T-cell (primary cell): Measurements from ENCODE around the gene MX2. TPM values are rescaled to one million over a fixed set of nuclear protein-coding genes. Genes with fewer than 3 reads are reported as not detected.
A peak's percentile ranks its signal among the peaks of the same experiment; 100 is the strongest.

ENCODE experiments used
- ATAC-seq, 4 experiments: fragments of 200-7000 bp in 3 of 4; fragments of 150-1000 bp in 1 of 4; cut with Tn5 transposase; replicated peaks in 1 of 4; 1 replicate in 3 of 4; 2 replicates in 1 of 4; pipeline ENCODE4 v1.10.0; 2021; ENCODE audit warnings: moderate library complexity in 3 of 4, mild to moderate bottlenecking in 2 of 4, moderate number of reproducible peaks in 1 of 4
- CTCF ChIA-PET, 2 donors: fragments of 300-600 bp; sonication (Branson Sonifier 250); formaldehyde crosslinking; loops; one replicate each; lab custom pipeline; 2022; ENCODE audit warnings: antibody characterized with exemption in 2 of 2; lab: Charles Lee
- POLR2A ChIA-PET, 2 donors: fragments of 300-600 bp; sonication (Branson Sonifier 250); formaldehyde crosslinking; loops; one replicate each; lab custom pipeline; 2022; ENCODE audit warnings: antibody characterized with exemption in 2 of 2; lab: Charles Lee
- DNase-seq, 35 experiments: peaks; one replicate each; pipeline versions ENCODE4 v3.0.0 to v3.0.0-alpha.2; 2013 to 2023
- H3K27ac ChIP-seq: one replicate; pipeline ENCODE4 v1.5.1; 2013; ENCODE audit warnings: low read length
- H3K27me3 ChIP-seq, 2 experiments: replicated peaks in 1 of 2; 1 replicate in 1 of 2; 2 replicates in 1 of 2; pipeline versions ENCODE4 v1.6.1 to v1.7.0; 2013; ENCODE audit warnings: low read length in 1 of 2, mixed read lengths in 1 of 2; ENCODE audit not compliant: control insufficient read depth in 2 of 2, insufficient read depth in 2 of 2; ENCODE audit errors: extremely low read depth in 1 of 2
- H3K36me3 ChIP-seq, 2 donors: 1 replicate in 1 of 2; 2 replicates in 1 of 2; pipeline versions ENCODE4 v1.6.1 to v1.7.0; 2013; ENCODE audit warnings: low read length in 1 of 2; ENCODE audit not compliant: control insufficient read depth in 2 of 2, insufficient read depth in 1 of 2; ENCODE audit errors: extremely low read depth in 1 of 2
- H3K4me1 ChIP-seq, 2 experiments: 1 replicate in 1 of 2; 2 replicates in 1 of 2; pipeline versions ENCODE4 v1.6.1 to v1.7.0; 2013; ENCODE audit warnings: low read length in 2 of 2, mixed read lengths in 1 of 2; ENCODE audit not compliant: insufficient read depth in 2 of 2, control insufficient read depth in 1 of 2; ENCODE audit errors: extremely low read depth in 1 of 2
- H3K4me3 ChIP-seq, 2 donors: 1 replicate in 1 of 2; 2 replicates in 1 of 2; pipeline versions ENCODE4 v1.5.1 to v1.7.0; 2013; ENCODE audit warnings: mild to moderate bottlenecking in 2 of 2, low read length in 1 of 2, moderate library complexity in 1 of 2; ENCODE audit not compliant: control insufficient read depth in 1 of 2; ENCODE audit errors: extremely low read depth in 1 of 2
- H3K9me3 ChIP-seq: 2 replicates; pipeline ENCODE4 v1.7.0; 2013
- H3K27ac Mint-ChIP-seq, 2 donors: one replicate each; pipeline ENCODE4 v1.8.0; 2020 to 2021; ENCODE audit warnings: mild to moderate bottlenecking in 2 of 2, mixed read lengths in 2 of 2
- H3K27me3 Mint-ChIP-seq, 2 donors: one replicate each; pipeline ENCODE4 v1.8.0; 2021 to 2022; ENCODE audit warnings: mixed read lengths in 2 of 2
- H3K36me3 Mint-ChIP-seq: one replicate; pipeline ENCODE4 v1.8.0; 2021; ENCODE audit warnings: mixed read lengths
- H3K4me1 Mint-ChIP-seq, 3 donors: one replicate each; pipeline ENCODE4 v1.8.0; 2020 to 2022; ENCODE audit warnings: mixed read lengths in 3 of 3, mild to moderate bottlenecking in 1 of 3
- H3K4me3 Mint-ChIP-seq, 3 donors: one replicate each; pipeline ENCODE4 v1.8.0; 2020 to 2022; ENCODE audit warnings: mild to moderate bottlenecking in 3 of 3, mixed read lengths in 3 of 3, moderate library complexity in 3 of 3
- H3K9me3 Mint-ChIP-seq, 3 donors: one replicate each; pipeline ENCODE4 v1.8.0; 2020 to 2022; ENCODE audit warnings: mixed read lengths in 3 of 3
- WGBS: methylation state at CpG from one replicate; pipeline ENCODE4 v1.1.5; 2013; ENCODE audit warnings: missing lambda C conversion rate; ENCODE audit not compliant: insufficient coverage; 5-methylcytosine and 5-hydroxymethylcytosine counted together
- total RNA-seq, 35 experiments: library from RNA in 6 of 35; stranded (reverse) in 6 of 35; fragments of 120-200 nt in 1 of 35; gene quantifications; one replicate each; pipeline versions ENCODE4 v1.2.1 to v1.2.4 and lab custom pipeline; 2013 to 2026

MX2 gene
- total RNA-seq, 5 donors from 2014 or later (not counting 1 experiment from before 2014, with no cell fraction given), result 77.7 to 103 (median 81.8) TPM

DNA sequence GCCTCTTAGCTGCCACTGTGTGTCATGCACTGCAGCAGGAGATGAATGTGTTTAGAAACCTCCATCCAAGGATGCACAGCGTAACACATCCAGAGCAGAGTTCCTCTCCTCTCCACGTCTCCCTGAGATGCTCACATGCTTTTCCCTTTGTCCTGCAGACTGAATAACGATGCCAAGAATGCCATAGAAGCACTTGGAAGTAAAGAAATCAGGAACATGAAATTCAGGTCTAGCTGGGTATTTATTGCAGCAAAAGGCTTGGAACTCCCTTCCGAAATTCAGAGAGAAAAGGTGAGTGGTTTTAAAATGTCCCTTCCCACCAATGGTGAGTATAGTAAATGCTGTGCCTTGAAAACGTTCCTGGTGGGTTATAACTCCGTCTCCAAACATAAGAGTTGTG, 13.4 kb upstream of the MX2 start:
- ChIA-PET CTCF (no interaction called here), POLR2A (no interaction called here)
- no peak overlapping the region for H3K27ac ChIP-seq
- H3K27me3 ChIP-seq, result peaks cover 0 to 25% of the 10 kb centered on the region in 2 experiments
- Mint-ChIP-seq H3K4me3 (no peak overlapping the region), H3K27ac (no peak overlapping the region), H3K4me1 (no peaks in the 10 kb centered on the region), H3K9me3 (no peaks in the 10 kb centered on the region), H3K36me3 (no peaks in the 10 kb centered on the region), H3K27me3 (peaks cover 6 to 22% of the 10 kb centered on the region in 2 donors)
- 0% methylated on average over 1 of the region's 6 CpGs for WGBS
- H3K4me3 ChIP-seq, result no peak overlapping the region
- no peaks in the 10 kb centered on the region for H3K9me3 ChIP-seq
- H3K4me1 ChIP-seq, result no peaks in the 10 kb centered on the region
- no peak for DNase-seq
- no peaks in the 10 kb centered on the region for H3K36me3 ChIP-seq
- ATAC-seq, result no peak

DNA sequence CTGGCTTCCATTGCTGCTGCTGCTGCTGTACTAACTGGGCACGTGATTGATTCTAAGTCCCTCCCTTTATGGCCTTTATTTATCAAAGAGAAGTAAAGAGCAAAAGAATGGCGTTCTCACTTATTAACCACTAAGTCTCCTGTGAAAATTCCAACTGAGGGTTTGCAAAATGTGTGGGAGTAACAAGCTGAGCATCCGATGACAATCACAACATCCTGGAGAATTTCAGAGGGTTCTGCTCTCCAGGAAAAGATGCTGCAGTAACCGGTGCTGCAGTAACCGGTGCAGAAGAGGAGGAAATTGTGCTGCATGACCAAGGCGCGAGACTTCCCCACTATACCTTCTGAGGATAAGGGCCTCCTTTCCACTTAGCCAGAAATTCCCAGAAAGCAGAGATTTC, 12.7 kb upstream of the MX2 start:
- DNase-seq (no peak), ATAC-seq (no peak)
- ChIA-PET CTCF (no interaction called here), POLR2A (no interaction called here)
- Mint-ChIP-seq H3K9me3 (no peaks in the 10 kb centered on the region), H3K27ac (no peak overlapping the region), H3K4me1 (no peaks in the 10 kb centered on the region), H3K4me3 (no peak overlapping the region), H3K36me3 (no peaks in the 10 kb centered on the region), H3K27me3 (peaks cover 6 to 21% of the 10 kb centered on the region in 2 donors)
- H3K36me3 ChIP-seq, result no peaks in the 10 kb centered on the region
- peaks cover 0 to 25% of the 10 kb centered on the region in 2 experiments for H3K27me3 ChIP-seq
- no peak overlapping the region for H3K4me3 ChIP-seq
- WGBS, result 93% methylated on average over 2 of the region's 7 CpGs
- no peaks in the 10 kb centered on the region for H3K9me3 ChIP-seq
- H3K27ac ChIP-seq, result no peak overlapping the region
- no peaks in the 10 kb centered on the region for H3K4me1 ChIP-seq

DNA sequence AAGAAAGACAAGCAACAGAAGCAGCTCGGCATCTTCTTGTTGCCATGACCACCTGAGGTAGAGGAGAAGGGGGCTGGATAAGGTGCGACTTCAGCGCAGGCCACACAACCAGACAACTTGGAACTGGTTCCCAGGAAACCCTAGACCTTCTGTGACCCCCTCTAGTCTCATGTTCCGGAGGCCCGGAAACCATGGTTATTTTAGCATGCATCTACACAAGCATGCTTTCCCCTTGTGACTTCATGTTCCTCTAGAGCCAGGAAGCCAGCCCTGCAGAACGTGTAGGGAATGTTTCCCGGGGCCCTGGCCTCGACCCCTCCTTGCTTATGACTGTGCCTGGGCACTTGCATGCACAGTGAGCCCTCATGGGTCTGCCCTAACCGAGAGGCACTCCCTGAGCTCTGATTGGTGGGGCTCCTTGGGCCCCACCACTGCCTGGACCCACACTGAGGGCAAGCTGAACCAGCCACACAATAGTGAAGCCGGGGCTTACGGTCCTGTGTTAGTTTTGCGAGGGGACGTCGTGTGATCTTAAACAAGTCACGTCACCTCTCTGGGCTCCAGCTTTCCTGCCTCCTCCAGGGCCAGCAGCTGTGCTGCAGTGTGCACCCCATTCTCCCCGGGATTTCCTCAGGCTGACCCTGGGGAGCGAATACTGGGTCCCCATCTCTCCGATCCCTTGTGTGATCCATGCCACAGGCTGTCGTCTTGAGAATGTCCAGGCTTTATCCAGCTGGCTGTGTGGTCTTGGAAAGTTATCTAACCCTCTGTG, 12.0 kb upstream of the MX2 start:
- Histone ChIP-seq H3K27me3 (peaks cover 0 to 22% of the 10 kb centered on the region in 2 experiments), H3K4me1 (no peaks in the 10 kb centered on the region), H3K36me3 (no peaks in the 10 kb centered on the region), H3K27ac (no peak overlapping the region), H3K4me3 (no peak overlapping the region), H3K9me3 (no peaks in the 10 kb centered on the region)
- ATAC-seq (no peak), DNase-seq (no peak)
- H3K9me3 Mint-ChIP-seq, result no peaks in the 10 kb centered on the region
- H3K36me3 Mint-ChIP-seq, result no peaks in the 10 kb centered on the region
- ChIA-PET CTCF (no interaction called here), POLR2A (no interaction called here)
- H3K27ac Mint-ChIP-seq, result no peak overlapping the region
- 83% methylated on average over 17 of the region's 19 CpGs for WGBS
- peaks cover 6 to 17% of the 10 kb centered on the region in 2 donors for H3K27me3 Mint-ChIP-seq
- H3K4me1 Mint-ChIP-seq, result peaks cover 0 to 4% (median 0%) of the 10 kb centered on the region in 3 donors
- no peak overlapping the region for H3K4me3 Mint-ChIP-seq

DNA sequence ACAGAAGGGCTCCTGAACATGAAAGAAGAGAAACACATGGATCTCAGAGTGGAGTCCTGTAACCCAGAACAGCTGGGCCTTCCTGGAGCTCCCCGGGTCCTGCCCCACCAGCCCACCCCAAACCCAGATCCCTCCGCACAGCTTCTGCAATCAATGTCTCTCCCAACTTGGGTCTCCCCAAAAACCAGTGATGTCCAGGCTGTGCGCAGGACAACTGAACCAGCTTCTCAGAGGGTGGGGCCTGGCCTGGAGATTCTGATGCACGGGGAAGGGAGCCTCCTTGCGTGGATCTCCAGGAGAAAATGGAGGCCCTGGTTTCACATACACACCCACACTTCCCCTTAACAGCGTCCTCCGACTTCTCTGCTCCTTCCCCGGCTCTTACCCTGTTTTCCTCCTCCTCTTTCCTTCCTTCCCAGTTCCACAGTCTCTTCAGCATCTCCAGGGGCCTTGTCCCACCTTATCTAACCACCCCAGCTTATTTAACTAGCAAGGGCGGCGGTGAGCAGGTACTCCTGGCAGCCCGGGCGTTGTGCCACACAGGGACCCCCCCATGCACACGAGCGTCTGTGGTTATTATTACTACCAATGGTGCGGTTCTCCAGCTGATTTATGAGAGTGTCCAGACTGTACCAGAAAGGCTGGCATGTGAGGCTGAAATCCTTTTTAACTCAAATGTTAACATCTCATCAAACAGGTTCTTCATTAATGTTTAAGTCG, 11.2 kb upstream of the MX2 start:
- Histone ChIP-seq H3K27ac (no peak overlapping the region), H3K36me3 (no peaks in the 10 kb centered on the region), H3K4me1 (no peaks in the 10 kb centered on the region), H3K27me3 (peaks cover 0 to 20% of the 10 kb centered on the region in 2 experiments), H3K4me3 (no peak overlapping the region), H3K9me3 (no peaks in the 10 kb centered on the region)
- 91% methylated on average over 12 of the region's 16 CpGs for WGBS
- Mint-ChIP-seq H3K4me1 (peaks cover 0 to 4% (median 0%) of the 10 kb centered on the region in 3 donors), H3K36me3 (no peaks in the 10 kb centered on the region), H3K4me3 (no peak overlapping the region), H3K9me3 (no peaks in the 10 kb centered on the region), H3K27me3 (peaks cover 6 to 15% of the 10 kb centered on the region in 2 donors), H3K27ac (peak overlapping the region in 1 of 2 donors; percentile 39)
- ChIA-PET POLR2A (no interaction called here), CTCF (no interaction called here)
- DNase-seq, result no peak
- ATAC-seq, result no peak

DNA sequence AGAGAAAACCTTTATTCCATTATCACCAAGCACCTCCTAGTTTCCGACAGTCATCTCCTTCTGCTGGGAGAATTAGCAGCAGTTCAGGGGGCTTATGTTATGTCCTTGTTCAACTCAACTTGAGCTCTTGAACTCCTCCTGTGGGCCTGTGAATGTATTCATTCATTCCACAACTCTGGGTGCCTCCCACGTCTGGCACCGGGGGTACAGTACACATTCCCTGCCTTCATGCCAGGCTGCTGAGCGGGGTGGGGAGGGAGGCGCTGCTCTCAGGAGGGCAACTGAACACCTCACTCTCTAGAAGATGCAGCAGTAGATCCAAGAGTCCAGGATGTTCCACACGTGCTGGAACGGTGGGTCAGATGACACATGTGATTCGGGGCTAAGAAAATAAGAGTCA, 4.3 kb upstream of the MX2 start:
- H3K9me3 Mint-ChIP-seq, result no peaks in the 10 kb centered on the region
- WGBS, result 95% methylated on average over 5 of the region's 8 CpGs
- ChIA-PET POLR2A (interaction anchor here in 1 of 2 donors (0.6 to 0.7 kb wide), 2 partner anchors 75 to 368 kb away, joined by 3 to 4 read pairs; no protein-coding TSS in a partner anchor), CTCF (no interaction called here)
- no peaks in the 10 kb centered on the region for H3K36me3 Mint-ChIP-seq
- H3K27ac Mint-ChIP-seq, result no peak overlapping the region
- H3K27me3 ChIP-seq, result no peaks in the 10 kb centered on the region
- H3K4me1 ChIP-seq, result peaks cover 5 to 16% of the 10 kb centered on the region in 2 experiments
- no peak overlapping the region for H3K27ac ChIP-seq
- H3K36me3 ChIP-seq, result no peaks in the 10 kb centered on the region
- H3K27me3 Mint-ChIP-seq, result no peaks in the 10 kb centered on the region
- ATAC-seq, result no peak
- DNase-seq, result no peak
- no peak overlapping the region for H3K4me3 Mint-ChIP-seq
- H3K4me1 Mint-ChIP-seq, result peaks cover 17 to 22% (median 21%) of the 10 kb centered on the region in 3 donors
- H3K4me3 ChIP-seq, result no peak overlapping the region
- H3K9me3 ChIP-seq, result no peaks in the 10 kb centered on the region

DNA sequence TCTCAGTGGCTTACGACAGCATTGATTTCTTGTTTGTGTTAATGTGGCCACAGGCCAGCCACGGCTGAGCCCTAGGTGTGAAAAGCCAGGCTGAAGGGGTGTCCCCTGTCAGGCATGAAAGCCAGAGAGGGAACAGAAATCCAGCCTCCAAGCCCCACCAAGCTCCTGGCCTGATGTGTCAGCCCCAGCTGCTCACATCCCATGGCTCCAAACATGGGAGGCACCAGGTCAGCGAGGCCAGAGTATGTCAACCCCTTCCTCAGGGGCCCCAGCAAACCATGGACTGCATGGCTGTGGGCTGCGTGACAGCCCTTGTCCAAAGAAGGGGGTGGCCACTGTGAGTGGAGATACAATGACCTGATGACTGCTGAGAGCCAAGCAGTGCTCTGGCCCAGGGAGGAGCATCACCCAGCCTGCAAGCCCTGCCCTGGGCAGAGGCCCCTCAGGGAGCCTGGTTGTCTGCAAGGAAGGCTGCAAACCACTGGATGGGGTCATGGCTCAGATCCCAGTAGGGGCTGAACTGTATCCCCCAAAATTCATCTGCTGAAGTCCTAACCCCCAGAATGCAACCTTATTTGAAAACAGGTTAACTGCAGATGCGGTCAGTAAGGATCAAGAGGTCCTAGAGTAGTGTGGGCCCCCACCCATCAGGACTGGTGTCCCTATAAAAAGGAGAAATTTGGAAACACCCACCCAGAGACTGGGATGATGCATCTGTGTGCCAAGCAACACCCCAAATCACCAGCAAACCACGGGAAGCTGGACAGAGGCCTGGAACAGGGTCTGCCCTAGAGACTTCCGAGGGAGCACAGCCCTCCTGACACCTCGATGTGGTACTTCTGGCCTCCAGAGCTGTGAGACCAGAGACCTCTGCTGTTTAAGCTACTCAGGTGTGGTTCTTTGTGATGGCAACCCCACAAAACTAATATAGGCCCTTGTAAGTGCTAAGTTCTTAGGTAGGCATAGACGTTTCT, 3.3 kb upstream of the MX2 start:
- CTCF ChIA-PET, result no interaction called here
- peak overlapping the region in 1 of 2 donors; percentile 16 for H3K27ac Mint-ChIP-seq

More for the DNA sequence above, 3.3 kb upstream of the MX2 start:
- ATAC-seq (no peak), DNase-seq (no peak)
- no peaks in the 10 kb centered on the region for H3K27me3 Mint-ChIP-seq
- Histone ChIP-seq H3K27ac (no peak overlapping the region), H3K27me3 (no peaks in the 10 kb centered on the region), H3K36me3 (no peaks in the 10 kb centered on the region), H3K4me1 (peaks cover 10 to 26% of the 10 kb centered on the region in 2 experiments), H3K9me3 (no peaks in the 10 kb centered on the region), H3K4me3 (no peak overlapping the region)
- POLR2A ChIA-PET, result no interaction called here
- H3K4me1 Mint-ChIP-seq, result peaks cover 26 to 30% (median 29%) of the 10 kb centered on the region in 3 donors
- no peaks in the 10 kb centered on the region for H3K9me3 Mint-ChIP-seq
- 89% methylated on average over 5 of the region's 9 CpGs for WGBS
- H3K4me3 Mint-ChIP-seq, result no peak overlapping the region
- peaks cover 3% of the 10 kb centered on the region for H3K36me3 Mint-ChIP-seq
